Activated T-cell treated with anti-CD3 and anti-CD28 coated beads, Interleukin-2, amount 50 U/mL, for 4 hours (primary cell): ENCODE data around the gene NRCAM. TPM values are rescaled to one million over a fixed set of nuclear protein-coding genes. Genes with fewer than 3 reads are reported as not detected.

Experiments
- ATAC-seq, 2 donors: fragments of 200-7000 bp; cut with Tn5 transposase; one replicate each; pipeline ENCODE4 v1.10.0; 2021
- DNase-seq: peaks from one replicate; pipeline ENCODE4 v3.0.0-alpha.2; 2020
- H3K27me3 Mint-ChIP-seq: one replicate; pipeline ENCODE4 v1.8.0; 2021; ENCODE audit warnings: low read depth, mixed read lengths
- H3K36me3 Mint-ChIP-seq: one replicate; pipeline ENCODE4 v1.8.0; 2022; ENCODE audit warnings: mixed read lengths; ENCODE audit not compliant: insufficient read depth
- H3K4me1 Mint-ChIP-seq: one replicate; pipeline ENCODE4 v1.8.0; 2021; ENCODE audit warnings: low read depth, mixed read lengths
- H3K4me3 Mint-ChIP-seq: one replicate; pipeline ENCODE4 v1.8.0; 2021; ENCODE audit warnings: mild to moderate bottlenecking, moderate library complexity, mixed read lengths
- H3K9me3 Mint-ChIP-seq: one replicate; pipeline ENCODE4 v1.8.0; 2021; ENCODE audit warnings: mixed read lengths
- total RNA-seq, 3 donors: library from RNA; stranded (reverse); gene quantifications; one replicate each; pipeline ENCODE4 v1.2.1, GENCODE V29; 2021

The NRCAM gene
- total RNA-seq, 3 donors from 2014 or later, result 0.53 to 0.73 (median 0.69) TPM

DNA sequence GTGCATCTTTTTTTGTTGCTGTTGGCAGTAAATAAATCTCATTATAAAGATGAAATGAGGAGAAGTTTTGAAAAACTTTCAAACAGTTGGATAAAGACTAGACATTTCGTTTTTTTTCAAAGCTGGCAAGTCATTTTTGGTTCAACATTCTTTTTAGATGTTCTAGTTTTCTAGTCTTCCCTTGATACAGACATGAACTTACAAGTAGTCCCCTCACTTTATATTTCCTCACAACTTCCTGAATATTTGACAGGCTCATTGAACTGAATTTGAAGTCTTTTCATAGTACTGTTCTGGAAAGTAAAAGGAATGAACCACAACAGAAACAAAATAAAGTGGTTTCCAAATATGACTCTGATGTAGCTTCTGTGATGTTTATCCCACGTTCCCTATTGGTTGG is 134.2 kb downstream of the NRCAM start:
- Mint-ChIP-seq H3K9me3 (no peaks in the 10 kb centered on the region), H3K36me3 (no peaks in the 10 kb centered on the region), H3K27me3 (peaks cover 12% of the 10 kb centered on the region), H3K4me3 (no peak overlapping the region), H3K4me1 (no peaks in the 10 kb centered on the region)
- DNase-seq (no peak), ATAC-seq (no peak)

DNA sequence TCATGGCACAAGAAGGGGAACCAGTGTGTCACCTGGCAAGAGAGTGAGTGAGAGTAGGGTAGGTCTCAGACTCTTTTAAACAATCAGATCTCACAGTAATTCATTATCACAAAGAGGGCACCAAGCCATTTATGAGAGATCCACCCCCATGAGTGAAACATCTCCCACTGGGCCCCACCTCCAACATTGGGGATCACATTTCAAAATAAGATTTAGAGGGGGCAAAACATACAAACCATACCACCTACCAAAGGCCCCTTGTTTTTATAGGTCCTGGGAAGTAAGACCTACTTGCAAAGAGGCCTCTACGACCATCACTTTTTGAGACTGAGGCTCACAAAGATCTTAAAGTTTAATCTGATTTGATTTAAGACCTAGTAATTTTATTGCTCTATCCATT is 134.9 kb downstream of the NRCAM start:
- no peaks in the 10 kb centered on the region for H3K4me1 Mint-ChIP-seq
- no peaks in the 10 kb centered on the region for H3K9me3 Mint-ChIP-seq
- ATAC-seq, result no peak

DNA sequence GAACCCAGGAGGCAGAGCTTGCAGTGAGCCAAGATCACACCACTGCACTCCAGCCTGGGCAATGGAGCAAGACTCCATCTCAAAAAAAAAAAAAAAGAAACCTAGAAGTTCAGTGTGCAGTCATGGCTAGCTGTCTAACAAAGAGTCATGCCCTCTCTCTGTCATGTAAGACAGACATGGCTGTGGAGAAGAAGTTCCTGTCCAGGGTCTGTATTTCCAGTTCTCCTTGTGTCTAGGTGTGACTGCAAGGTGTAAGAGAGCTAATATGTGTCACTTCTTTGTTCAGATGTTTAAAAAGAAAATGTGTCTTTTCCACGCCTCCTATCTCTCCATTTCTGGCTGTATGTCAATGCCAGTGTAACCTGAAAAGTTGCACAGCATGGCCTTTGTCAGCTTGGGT is 139.5 kb downstream of the NRCAM start:
- Mint-ChIP-seq H3K27me3 (peaks cover 5% of the 10 kb centered on the region), H3K4me3 (no peak overlapping the region), H3K36me3 (no peaks in the 10 kb centered on the region), H3K9me3 (no peaks in the 10 kb centered on the region), H3K4me1 (no peaks in the 10 kb centered on the region)
- ATAC-seq (no peak), DNase-seq (no peak)

More for the DNA sequence above, 134.9 kb downstream of the NRCAM start:
- no peak overlapping the region for H3K4me3 Mint-ChIP-seq
- no peaks in the 10 kb centered on the region for H3K36me3 Mint-ChIP-seq
- peaks cover 12% of the 10 kb centered on the region for H3K27me3 Mint-ChIP-seq
- DNase-seq, result no peak

DNA sequence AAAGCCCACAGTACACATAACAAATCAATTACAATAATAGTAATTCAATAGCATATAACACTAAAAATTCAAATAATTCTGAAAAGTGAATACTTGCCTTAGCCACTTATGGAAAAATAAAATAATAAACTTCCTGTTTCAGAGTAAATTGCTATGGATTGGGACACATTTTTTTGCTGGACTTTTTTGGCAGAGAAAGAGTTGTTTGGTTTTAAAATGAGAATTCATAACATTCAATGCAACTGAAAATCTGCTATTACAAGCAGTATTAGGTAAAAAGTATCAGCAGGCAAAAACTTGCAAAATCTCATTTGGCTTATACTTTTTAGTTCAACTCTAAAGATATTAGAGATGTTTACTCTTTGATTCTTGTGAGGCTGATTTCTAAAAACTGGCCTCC is 141.7 kb downstream of the NRCAM start:
- H3K4me3 Mint-ChIP-seq, result no peak overlapping the region
- H3K27me3 Mint-ChIP-seq, result peaks cover 5% of the 10 kb centered on the region
- no peaks in the 10 kb centered on the region for H3K36me3 Mint-ChIP-seq
- H3K9me3 Mint-ChIP-seq, result no peaks in the 10 kb centered on the region
- no peak for DNase-seq
- no peak for ATAC-seq
- H3K4me1 Mint-ChIP-seq, result no peaks in the 10 kb centered on the region

DNA sequence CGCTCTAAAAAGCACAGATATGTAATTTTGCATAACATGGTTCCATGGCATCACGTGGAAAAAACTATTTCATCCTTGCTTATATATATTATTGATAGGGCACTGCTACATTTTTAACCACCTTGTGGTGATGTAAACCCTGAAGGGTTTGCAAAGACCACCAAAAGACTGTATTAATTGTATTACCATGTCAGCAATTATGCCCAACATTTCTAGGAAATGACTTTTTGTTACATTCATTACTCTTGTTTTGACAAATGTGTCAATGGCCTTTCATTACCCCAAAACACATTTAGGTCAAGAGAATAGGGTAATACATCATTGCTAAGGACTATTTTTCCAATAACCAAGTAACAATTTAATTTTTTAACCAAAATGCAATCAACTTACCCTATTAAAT is 142.2 kb downstream of the NRCAM start:
- Mint-ChIP-seq H3K9me3 (no peaks in the 10 kb centered on the region), H3K4me1 (no peaks in the 10 kb centered on the region), H3K36me3 (no peaks in the 10 kb centered on the region), H3K27me3 (peaks cover 5% of the 10 kb centered on the region), H3K4me3 (no peak overlapping the region)
- DNase-seq (no peak), ATAC-seq (no peak)

DNA sequence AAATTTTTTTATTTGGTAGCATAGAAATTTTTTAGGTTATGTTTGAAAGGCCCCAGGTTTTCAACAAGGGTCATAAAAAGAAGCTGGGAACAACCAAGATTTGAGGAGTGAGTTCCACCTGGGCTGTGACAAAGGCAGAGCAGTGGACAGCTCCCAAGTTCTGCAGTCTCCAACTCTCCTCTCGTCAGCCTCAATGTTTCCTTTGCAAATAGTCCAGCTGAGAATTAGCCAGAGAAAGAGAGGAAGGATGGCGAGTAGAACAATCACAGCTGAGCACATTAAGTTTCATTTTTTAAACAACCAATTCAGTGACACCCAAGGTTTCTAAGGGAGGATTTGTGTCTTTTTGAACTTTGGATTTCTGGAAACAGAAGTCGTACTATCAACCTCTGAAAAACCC is 143.2 kb downstream of the NRCAM start:
- DNase-seq (no peak), ATAC-seq (no peak)
- Mint-ChIP-seq H3K27me3 (peaks cover 2% of the 10 kb centered on the region), H3K4me1 (no peaks in the 10 kb centered on the region), H3K36me3 (no peaks in the 10 kb centered on the region), H3K4me3 (no peak overlapping the region), H3K9me3 (no peaks in the 10 kb centered on the region)

DNA sequence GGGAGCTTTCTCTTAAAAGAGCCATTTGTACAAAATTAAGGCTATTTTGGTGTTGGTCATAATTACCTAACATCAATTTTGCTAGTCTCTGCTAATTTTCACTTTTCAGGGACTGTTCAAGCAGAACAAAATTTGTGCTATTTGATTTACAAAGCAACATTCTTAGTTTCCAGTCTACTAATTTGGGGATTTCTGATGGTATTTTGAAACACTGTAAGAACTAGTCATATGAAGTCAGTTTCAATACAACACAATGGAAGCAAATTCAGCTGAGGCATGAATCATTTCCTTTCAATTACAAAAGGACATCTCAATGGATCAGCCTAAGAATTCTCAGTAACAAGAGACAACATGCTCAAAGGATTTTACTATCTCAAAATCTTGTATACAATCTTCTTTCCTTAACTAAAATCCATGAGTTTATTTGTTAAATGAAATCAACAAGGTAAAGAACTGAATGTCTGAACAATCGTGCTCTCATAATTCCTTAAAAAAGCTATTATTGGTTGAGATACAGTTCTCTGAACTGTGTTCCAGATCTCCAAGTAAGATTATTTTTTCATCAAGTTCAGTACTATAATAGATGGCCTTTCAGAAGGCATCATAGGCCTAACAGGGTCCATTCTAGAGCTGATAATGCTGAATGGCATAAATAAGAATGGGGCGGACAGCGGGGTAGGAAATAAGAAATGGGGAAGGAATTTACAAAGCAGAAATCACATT is 144.6 kb downstream of the NRCAM start:
- Mint-ChIP-seq H3K9me3 (no peaks in the 10 kb centered on the region), H3K4me1 (no peaks in the 10 kb centered on the region), H3K4me3 (no peak overlapping the region), H3K27me3 (no peaks in the 10 kb centered on the region), H3K36me3 (no peaks in the 10 kb centered on the region)
- DNase-seq (no peak), ATAC-seq (peak; percentile 50 to 62)

DNA sequence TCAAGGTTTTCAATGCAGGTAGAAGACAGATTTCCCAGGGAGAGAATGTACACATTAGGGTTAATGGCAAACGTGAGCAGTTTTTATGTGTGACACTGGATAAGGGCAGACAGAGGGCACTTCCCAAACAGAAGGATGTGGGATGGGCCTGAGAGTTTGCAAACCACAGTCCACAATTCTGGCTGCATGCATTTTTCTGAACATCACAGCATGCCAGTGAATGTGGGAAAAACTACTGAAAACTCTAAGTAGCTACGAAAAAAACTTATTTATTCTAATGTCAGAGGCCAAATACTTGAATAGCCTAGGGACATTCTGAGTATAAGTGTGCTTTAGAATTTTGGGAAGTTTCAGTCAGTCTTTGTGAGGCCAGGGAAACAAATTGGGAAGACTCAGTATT is 145.9 kb downstream of the NRCAM start:
- no peaks in the 10 kb centered on the region for H3K9me3 Mint-ChIP-seq
- H3K4me3 Mint-ChIP-seq, result no peak overlapping the region
- no peak for ATAC-seq
- H3K36me3 Mint-ChIP-seq, result no peaks in the 10 kb centered on the region
- DNase-seq, result no peak
- peaks cover 2% of the 10 kb centered on the region for H3K27me3 Mint-ChIP-seq
- no peaks in the 10 kb centered on the region for H3K4me1 Mint-ChIP-seq

DNA sequence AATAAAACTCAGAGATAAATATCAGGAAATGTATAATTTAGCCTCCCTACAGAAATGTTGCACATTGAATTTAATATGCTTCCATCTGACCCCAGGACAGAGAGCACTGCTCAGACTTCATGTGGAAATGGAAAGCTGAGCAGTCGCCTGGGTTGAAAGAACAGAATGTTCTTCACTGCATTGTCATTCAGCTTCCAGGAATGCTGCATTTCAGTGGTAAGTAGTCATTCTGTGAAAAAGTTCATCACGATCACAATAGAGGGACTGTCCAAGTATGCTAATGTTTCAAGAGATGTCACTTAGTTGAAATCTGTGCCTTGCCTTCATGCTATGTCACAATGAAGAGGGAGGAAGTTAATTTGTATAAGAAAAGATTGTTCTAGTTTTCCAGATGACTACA is 147.3 kb downstream of the NRCAM start:
- H3K4me3 Mint-ChIP-seq, result no peak overlapping the region
- ATAC-seq, result no peak
- no peaks in the 10 kb centered on the region for H3K36me3 Mint-ChIP-seq
- no peak for DNase-seq
- peaks cover 2% of the 10 kb centered on the region for H3K27me3 Mint-ChIP-seq
- no peaks in the 10 kb centered on the region for H3K4me1 Mint-ChIP-seq
- H3K9me3 Mint-ChIP-seq, result no peaks in the 10 kb centered on the region

DNA sequence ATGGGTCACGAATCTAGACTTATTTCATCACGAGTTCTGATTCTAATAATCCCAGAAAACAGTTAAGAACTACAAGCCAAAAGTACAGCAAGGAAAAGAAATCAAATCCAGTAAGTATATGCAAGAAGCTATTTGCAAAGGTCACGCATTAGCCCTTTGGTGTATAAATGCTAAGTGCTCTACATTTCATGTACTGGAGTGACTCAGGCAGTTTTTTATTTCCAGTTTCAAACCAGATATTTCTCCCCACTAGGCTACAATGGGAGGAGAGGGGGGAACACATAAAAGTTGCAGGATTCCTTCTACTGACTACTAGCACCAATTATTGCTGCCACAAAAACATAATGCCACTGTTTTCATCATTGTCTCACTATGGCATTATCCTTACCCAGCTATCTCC is 148.0 kb downstream of the NRCAM start:
- ATAC-seq (no peak), DNase-seq (no peak)
- H3K4me1 Mint-ChIP-seq, result no peaks in the 10 kb centered on the region
- H3K4me3 Mint-ChIP-seq, result no peak overlapping the region
- H3K36me3 Mint-ChIP-seq, result no peaks in the 10 kb centered on the region
- peaks cover 2% of the 10 kb centered on the region for H3K27me3 Mint-ChIP-seq
- H3K9me3 Mint-ChIP-seq, result no peaks in the 10 kb centered on the region

DNA sequence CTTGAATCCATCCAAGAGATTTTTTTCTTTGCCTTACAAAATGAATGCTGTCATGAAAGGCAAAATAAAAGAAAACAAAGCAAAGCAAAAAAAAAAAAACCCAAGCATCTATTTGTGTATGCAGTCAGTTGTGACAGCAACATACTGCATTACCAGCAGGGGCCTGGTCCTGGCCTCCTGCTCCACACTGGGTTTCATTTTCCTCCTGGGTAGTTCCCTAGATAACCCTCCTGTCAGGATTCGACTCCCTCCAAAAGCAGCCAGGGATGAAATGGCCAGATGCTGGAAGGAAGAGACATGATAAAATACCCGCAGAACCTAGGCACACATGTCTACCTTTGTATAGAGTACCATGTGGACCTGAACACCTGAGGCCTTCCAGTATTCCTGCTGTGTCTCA is 148.6 kb downstream of the NRCAM start:
- Mint-ChIP-seq H3K9me3 (no peaks in the 10 kb centered on the region), H3K4me1 (no peaks in the 10 kb centered on the region), H3K36me3 (no peaks in the 10 kb centered on the region), H3K4me3 (no peak overlapping the region), H3K27me3 (peaks cover 2% of the 10 kb centered on the region)
- DNase-seq (no peak), ATAC-seq (no peak)

DNA sequence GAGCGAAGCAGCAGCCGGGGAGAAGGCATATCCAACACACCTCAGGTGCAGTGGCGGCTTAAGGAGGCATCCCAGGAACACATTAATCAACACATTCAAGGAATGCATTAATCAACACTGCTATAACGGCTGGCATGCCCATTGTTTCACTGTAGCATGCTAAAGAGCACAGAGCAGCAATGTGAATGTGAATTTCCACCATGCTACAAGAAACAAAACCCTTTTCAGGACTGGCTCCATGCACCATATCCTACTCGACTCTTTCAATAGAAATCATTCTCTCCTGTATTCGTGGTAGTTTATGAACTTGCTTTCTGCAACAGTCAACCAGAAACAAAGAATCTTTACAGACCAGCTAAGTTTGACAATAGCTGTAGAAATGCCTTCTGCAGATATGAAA is 149.0 kb downstream of the NRCAM start:
- H3K36me3 Mint-ChIP-seq, result no peaks in the 10 kb centered on the region
- no peak for DNase-seq
- ATAC-seq, result no peak
- H3K4me1 Mint-ChIP-seq, result no peaks in the 10 kb centered on the region
- H3K9me3 Mint-ChIP-seq, result no peaks in the 10 kb centered on the region
- peaks cover 2% of the 10 kb centered on the region for H3K27me3 Mint-ChIP-seq
- no peak overlapping the region for H3K4me3 Mint-ChIP-seq

DNA sequence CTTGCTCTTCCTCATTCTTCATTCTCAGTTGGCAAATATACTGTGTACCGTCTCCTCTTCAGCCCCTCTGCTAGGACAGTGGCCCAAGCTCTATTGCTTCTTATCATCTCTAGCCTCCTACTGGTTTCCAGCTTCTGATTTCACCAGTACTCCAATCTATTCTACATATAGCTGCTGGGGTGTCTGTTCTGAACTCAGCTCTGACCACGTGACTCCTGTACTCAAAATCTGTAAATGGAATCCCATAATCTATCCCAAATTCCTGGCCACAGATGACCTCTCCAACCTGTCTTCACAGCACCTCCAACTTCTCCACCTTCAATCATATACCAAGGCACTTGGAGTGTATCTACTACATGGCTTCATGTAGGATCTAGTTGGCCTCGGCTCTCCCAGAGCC is 152.9 kb downstream of the NRCAM start:
- Mint-ChIP-seq H3K4me3 (no peak overlapping the region), H3K27me3 (peaks cover 2% of the 10 kb centered on the region), H3K9me3 (no peaks in the 10 kb centered on the region), H3K36me3 (no peaks in the 10 kb centered on the region), H3K4me1 (no peaks in the 10 kb centered on the region)
- no peak for ATAC-seq
- DNase-seq, result no peak

DNA sequence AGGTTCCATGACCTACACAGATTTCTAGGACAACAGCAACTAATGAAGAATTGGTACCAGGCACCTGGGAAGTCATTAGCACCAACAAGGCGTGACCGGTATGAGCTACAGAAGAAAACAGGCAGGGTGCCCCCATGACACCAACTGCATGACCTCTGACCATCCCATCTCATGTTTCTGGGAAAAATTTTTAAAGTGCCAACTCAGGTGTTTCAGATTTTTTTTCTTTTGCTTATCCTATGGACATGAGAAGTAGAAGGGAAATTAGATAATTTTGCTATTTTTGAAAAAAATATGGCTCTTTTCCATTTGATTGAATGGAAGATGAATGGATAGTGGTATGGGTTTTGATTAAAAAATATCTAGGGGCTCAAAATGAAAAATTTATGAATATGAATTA is 154.8 kb downstream of the NRCAM start:
- H3K27me3 Mint-ChIP-seq, result peaks cover 2% of the 10 kb centered on the region
- DNase-seq (no peak), ATAC-seq (no peak)
- no peaks in the 10 kb centered on the region for H3K36me3 Mint-ChIP-seq
- H3K4me3 Mint-ChIP-seq, result no peak overlapping the region
- H3K4me1 Mint-ChIP-seq, result no peaks in the 10 kb centered on the region
- H3K9me3 Mint-ChIP-seq, result no peaks in the 10 kb centered on the region

DNA sequence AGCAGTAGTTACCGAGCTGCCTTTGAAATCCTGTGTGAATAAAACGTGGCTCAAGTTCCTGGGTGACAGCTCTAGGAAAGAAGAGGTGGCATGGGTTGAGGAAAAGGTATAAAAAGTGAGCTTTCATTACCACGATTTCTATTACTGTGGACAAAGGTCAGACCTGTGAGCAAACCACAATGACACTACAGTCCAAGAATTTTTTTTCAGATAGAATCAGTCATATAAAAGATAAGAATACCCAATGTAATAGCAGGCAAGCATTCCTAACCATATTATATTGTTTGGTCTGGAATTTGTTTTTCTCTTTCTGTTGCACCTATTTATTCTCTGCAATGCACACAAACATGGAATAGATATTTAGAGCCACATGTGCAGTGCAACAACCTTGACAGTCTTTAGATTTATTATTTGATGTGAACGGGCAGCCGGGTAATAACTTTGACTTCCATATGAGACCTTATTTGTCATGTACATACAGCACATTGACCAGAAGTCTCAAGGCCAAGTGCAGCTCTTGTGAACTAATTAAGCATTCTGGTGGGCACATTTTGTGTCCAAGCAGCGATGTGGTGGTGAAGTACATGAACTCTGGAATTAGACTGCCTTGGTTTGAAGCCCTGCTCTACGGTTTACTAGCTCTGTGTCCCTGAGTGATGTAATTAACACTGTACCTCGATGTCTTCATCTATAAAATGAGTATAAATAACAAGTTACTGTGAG is 156.8 kb downstream of the NRCAM start:
- Mint-ChIP-seq H3K27me3 (no peaks in the 10 kb centered on the region), H3K4me1 (no peaks in the 10 kb centered on the region), H3K36me3 (no peaks in the 10 kb centered on the region)

More for the DNA sequence above, 156.8 kb downstream of the NRCAM start:
- no peak for DNase-seq
- H3K9me3 Mint-ChIP-seq, result no peaks in the 10 kb centered on the region
- H3K4me3 Mint-ChIP-seq, result no peak overlapping the region
- no peak for ATAC-seq
